ENCODE measurements around the gene FGF1.

- no peak for TF ChIP-seq POLR2AphosphoS5 (IDR thresholded peaks at IDR 0.05)
- TF ChIP-seq CTCF (IDR thresholded peaks at IDR 0.05), result no peak
- TF ChIP-seq POLR2A (IDR thresholded peaks at IDR 0.05), result no peak
These were observed 44.2 kb downstream of the FGF1 start for GRCh38 chr5:142641711-142642110.

Measured in breast epithelium (tissue), 3 donors.